OCI-LY1 (cell line): ENCODE results near the gene DLGAP4.

Source experiments
- EZH2 ChIP-seq: fragments of 200-600 bp; sonication (generic), shearing (Covaris generic); IDR thresholded peaks from 2 replicates; pipeline ENCODE4 v1.8.0; 2017; ENCODE audit warnings: borderline replicate concordance, mixed run types, mild to moderate bottlenecking, antibody characterized with exemption, low read length, moderate library complexity, mixed read lengths
- TF ChIP-seq, protein P1 (sequence below): fragments of 200-600 bp; sonication (generic), shearing (Covaris generic); IDR thresholded peaks from 2 replicates; pipeline ENCODE4 v1.5.1; 2017; ENCODE audit warnings: mild to moderate bottlenecking, antibody characterized with exemption, low read length, moderate library complexity, mixed read lengths

DNA sequence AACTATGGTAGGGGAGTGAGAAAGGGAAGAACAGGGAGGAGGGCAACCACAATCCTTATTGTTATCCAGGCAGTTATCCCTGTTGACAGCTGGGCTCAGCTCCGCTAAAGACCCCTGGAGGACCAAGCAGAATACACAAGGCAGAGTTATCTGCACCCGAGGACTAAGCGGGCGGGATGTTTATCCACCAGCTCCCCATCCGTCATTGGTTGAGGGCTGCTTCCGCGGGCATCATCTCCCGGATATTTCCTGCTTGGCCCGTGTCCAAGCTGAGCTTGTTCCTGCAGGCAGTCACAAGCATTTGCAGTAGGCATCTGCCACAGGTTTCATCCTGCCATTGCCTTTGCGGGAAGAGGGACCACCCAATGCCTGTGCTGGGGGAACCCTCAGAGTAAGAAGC, 102.1 kb downstream of the DLGAP4 start:
- TF ChIP-seq, protein P1, sequence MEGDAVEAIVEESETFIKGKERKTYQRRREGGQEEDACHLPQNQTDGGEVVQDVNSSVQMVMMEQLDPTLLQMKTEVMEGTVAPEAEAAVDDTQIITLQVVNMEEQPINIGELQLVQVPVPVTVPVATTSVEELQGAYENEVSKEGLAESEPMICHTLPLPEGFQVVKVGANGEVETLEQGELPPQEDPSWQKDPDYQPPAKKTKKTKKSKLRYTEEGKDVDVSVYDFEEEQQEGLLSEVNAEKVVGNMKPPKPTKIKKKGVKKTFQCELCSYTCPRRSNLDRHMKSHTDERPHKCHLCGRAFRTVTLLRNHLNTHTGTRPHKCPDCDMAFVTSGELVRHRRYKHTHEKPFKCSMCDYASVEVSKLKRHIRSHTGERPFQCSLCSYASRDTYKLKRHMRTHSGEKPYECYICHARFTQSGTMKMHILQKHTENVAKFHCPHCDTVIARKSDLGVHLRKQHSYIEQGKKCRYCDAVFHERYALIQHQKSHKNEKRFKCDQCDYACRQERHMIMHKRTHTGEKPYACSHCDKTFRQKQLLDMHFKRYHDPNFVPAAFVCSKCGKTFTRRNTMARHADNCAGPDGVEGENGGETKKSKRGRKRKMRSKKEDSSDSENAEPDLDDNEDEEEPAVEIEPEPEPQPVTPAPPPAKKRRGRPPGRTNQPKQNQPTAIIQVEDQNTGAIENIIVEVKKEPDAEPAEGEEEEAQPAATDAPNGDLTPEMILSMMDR, result no peak
- no peak for TF ChIP-seq EZH2
